Parathyroid adenoma (tissue), 2 donors: ENCODE results near the gene SLC25A47.

Source experiments
- H2AFZ ChIP-seq: fragments of 300-600 bp; sonication (generic); one replicate; pipeline ENCODE4 v1.7.0; 2017; ENCODE audit warnings: antibody characterized with exemption, mild to moderate bottlenecking
- H3K27ac ChIP-seq: fragments of 300-600 bp; sonication (generic); one replicate; pipeline ENCODE4 v1.7.0; 2017
- H3K27me3 ChIP-seq: fragments of 300-600 bp; sonication (generic); one replicate; pipeline ENCODE4 v1.7.0; 2017; ENCODE audit warnings: low read length; ENCODE audit not compliant: control insufficient read depth, insufficient read depth
- H3K36me3 ChIP-seq: fragments of 300-600 bp; sonication (generic); one replicate; pipeline ENCODE4 v1.7.0; 2017; ENCODE audit warnings: low read length; ENCODE audit not compliant: control insufficient read depth, insufficient read depth
- H3K4me1 ChIP-seq: fragments of 300-600 bp; sonication (generic); one replicate; pipeline ENCODE4 v1.7.0; 2017; ENCODE audit warnings: control low read depth
- H3K4me2 ChIP-seq: fragments of 300-600 bp; sonication (generic); one replicate; pipeline ENCODE4 v1.7.0; 2017; ENCODE audit warnings: low read length
- H3K4me3 ChIP-seq: fragments of 300-600 bp; sonication (generic); one replicate; pipeline ENCODE4 v1.7.0; 2017; ENCODE audit warnings: low read depth, low read length
- H3K79me2 ChIP-seq: fragments of 300-600 bp; sonication (generic); one replicate; pipeline ENCODE4 v1.7.0; 2017; ENCODE audit warnings: control low read depth
- H3K9ac ChIP-seq: fragments of 300-600 bp; sonication (generic); one replicate; pipeline ENCODE4 v1.7.0; 2017; ENCODE audit warnings: mild to moderate bottlenecking
- H3K9me3 ChIP-seq: fragments of 300-600 bp; sonication (generic); one replicate; pipeline ENCODE4 v1.7.0; 2017; ENCODE audit warnings: low read length; ENCODE audit not compliant: control insufficient read depth
- CTCF ChIP-seq: fragments of 300-600 bp; sonication (generic); IDR thresholded peaks from one replicate; pipeline ENCODE4 v1.7.0; 2017; ENCODE audit warnings: antibody characterized with exemption, mild to moderate bottlenecking
- donor health status: primary hyperparathyroidism.

The SLC25A47 gene

GRCh38 chr14:100304825-100305323 lies 18.3 kb upstream of the SLC25A47 start:
- Histone ChIP-seq H3K4me1 (peaks cover 5% of the 10 kb centered on the region), H3K27ac (no peak overlapping the region)
- no peak for TF ChIP-seq CTCF

GRCh38 chr14:100305324-100306100 lies 17.6 kb upstream of the SLC25A47 start:
- Histone ChIP-seq H3K4me2 (peak overlapping the region; percentile 80), H3K27ac (peak overlapping the region; percentile 39), H3K36me3 (no peaks in the 10 kb centered on the region), H3K9ac (no peak overlapping the region), H3K4me3 (peak overlapping the region; percentile 53), H3K4me1 (peaks cover 5% of the 10 kb centered on the region), H3K9me3 (no peaks in the 10 kb centered on the region), H3K79me2 (no peaks in the 10 kb centered on the region), H2AFZ (peak overlapping the region; percentile 91), H3K27me3 (no peaks in the 10 kb centered on the region)
- no peak for TF ChIP-seq CTCF

More at GRCh38 chr14:100304825-100305323, 18.3 kb upstream of the SLC25A47 start:
- H3K9me3 ChIP-seq, result no peaks in the 10 kb centered on the region
- peak overlapping the region; percentile 53 for H3K4me3 ChIP-seq
- H3K36me3 ChIP-seq, result no peaks in the 10 kb centered on the region
- H3K9ac ChIP-seq, result no peak overlapping the region
- H3K27me3 ChIP-seq, result no peaks in the 10 kb centered on the region
- H2AFZ ChIP-seq, result peak overlapping the region; percentile 91
- no peaks in the 10 kb centered on the region for H3K79me2 ChIP-seq
- peak overlapping the region; percentile 80 for H3K4me2 ChIP-seq

GRCh38 chr14:100306101-100306997 lies 16.8 kb upstream of the SLC25A47 start, which contains the start of gene SLC25A29:
TSS of gene SLC25A29 (minus strand) at chr14:100306444. CDS start at chr14:100306232, 212 bp downstream.
- no peak for TF ChIP-seq CTCF
- H3K4me1 ChIP-seq, result peaks cover 5% of the 10 kb centered on the region
- H2AFZ ChIP-seq, result peak within 1 kb of the TSS; percentile 99
- peak within 1 kb of the TSS; percentile 42 for H3K27ac ChIP-seq
- no peak within 1 kb of the TSS for H3K9ac ChIP-seq
- H3K9me3 ChIP-seq, result no peaks in the 10 kb centered on the region
- no peaks in the 10 kb centered on the region for H3K36me3 ChIP-seq
- no peaks in the 10 kb centered on the region for H3K27me3 ChIP-seq
- no peaks in the 10 kb centered on the region for H3K79me2 ChIP-seq
- peak within 1 kb of the TSS; percentile 53 for H3K4me3 ChIP-seq
- peak within 1 kb of the TSS; percentile 80 for H3K4me2 ChIP-seq

- H3K9me3 ChIP-seq, result no peaks in the 10 kb centered on the region
- H3K4me3 ChIP-seq, result peak overlapping the region; percentile 48
- H3K4me2 ChIP-seq, result peak overlapping the region; percentile 74
- peak overlapping the region; percentile 99 for H2AFZ ChIP-seq
- peaks cover 5% of the 10 kb centered on the region for H3K4me1 ChIP-seq
- no peak for TF ChIP-seq CTCF
- no peaks in the 10 kb centered on the region for H3K36me3 ChIP-seq
- peak overlapping the region; percentile 42 for H3K27ac ChIP-seq
- H3K27me3 ChIP-seq, result no peaks in the 10 kb centered on the region
- no peaks in the 10 kb centered on the region for H3K79me2 ChIP-seq
- no peak overlapping the region for H3K9ac ChIP-seq
Observed at GRCh38 chr14:100306998-100307765, 16.0 kb upstream of the SLC25A47 start.
